H9 (cell line): Measurements from ENCODE around the gene CYB5B. TPM values are rescaled to one million over a fixed set of nuclear protein-coding genes. Genes with fewer than 3 reads are reported as not detected.

Source experiments
- DNase-seq: peaks from one replicate; pipeline ENCODE4 v3.0.0-alpha.2; 2017
- H2AFZ ChIP-seq: one replicate; pipeline ENCODE4 v1.6.1; 2013; ENCODE audit warnings: mild to moderate bottlenecking, low read length, control low read depth, moderate library complexity
- H2AK5ac ChIP-seq: 2 replicates; pipeline ENCODE4 v1.6.1; 2013; ENCODE audit warnings: low read length, control low read depth, mixed read lengths; ENCODE audit not compliant: insufficient read length
- H2BK120ac ChIP-seq: one replicate; pipeline ENCODE4 v1.6.1; 2013; ENCODE audit warnings: low read depth, mild to moderate bottlenecking, low read length, control low read depth, inconsistent platforms; ENCODE audit not compliant: poor library complexity, severe bottlenecking
- H2BK12ac ChIP-seq: 2 replicates; pipeline ENCODE4 v1.6.1; 2013; ENCODE audit warnings: low read length, control low read depth, mixed read lengths, low read depth; ENCODE audit not compliant: insufficient read length
- H2BK15ac ChIP-seq: 2 replicates; pipeline ENCODE4 v1.6.1; 2013; ENCODE audit warnings: low read depth, low read length, control low read depth
- H2BK20ac ChIP-seq: one replicate; pipeline ENCODE4 v1.6.1; 2013; ENCODE audit warnings: low read depth, mild to moderate bottlenecking, low read length, control low read depth, inconsistent platforms; ENCODE audit not compliant: poor library complexity, severe bottlenecking
- H2BK5ac ChIP-seq: 2 replicates; pipeline ENCODE4 v1.6.1; 2013; ENCODE audit warnings: low read length, control low read depth, mixed read lengths; ENCODE audit not compliant: insufficient read length
- H3K14ac ChIP-seq: 2 replicates; pipeline ENCODE4 v1.6.1; 2013; ENCODE audit warnings: low read length, control low read depth; ENCODE audit not compliant: insufficient read depth
- H3K18ac ChIP-seq: 2 replicates; pipeline ENCODE4 v1.6.1; 2013; ENCODE audit warnings: low read depth, mild to moderate bottlenecking, mixed read lengths, low read length, control low read depth; ENCODE audit not compliant: insufficient read length
- H3K23ac ChIP-seq: 2 replicates; pipeline ENCODE4 v1.6.1; 2013; ENCODE audit warnings: low read length, control low read depth, mixed read lengths, low read depth; ENCODE audit not compliant: insufficient read length
- H3K23me2 ChIP-seq: 2 replicates; pipeline ENCODE4 v1.6.1; 2013; ENCODE audit warnings: low read depth, mild to moderate bottlenecking, mixed read lengths, low read length, control low read depth; ENCODE audit not compliant: insufficient read length, poor library complexity, severe bottlenecking
- H3K27ac ChIP-seq: 2 replicates; pipeline ENCODE4 v1.5.1; 2013; ENCODE audit warnings: low read length, control low read depth, mixed read lengths, low read depth; ENCODE audit not compliant: insufficient read length
- H3K27me3 ChIP-seq: 2 replicates; pipeline ENCODE4 v1.6.1; 2013; ENCODE audit warnings: low read length, control low read depth, inconsistent platforms; ENCODE audit not compliant: insufficient read depth
- H3K4ac ChIP-seq: 2 replicates; pipeline ENCODE4 v1.6.1; 2013; ENCODE audit warnings: low read depth, mild to moderate bottlenecking, control low read depth, inconsistent platforms, low read length, moderate library complexity
- H3K4me1 ChIP-seq: 2 replicates; pipeline ENCODE4 v1.6.1; 2013; ENCODE audit warnings: low read length, control low read depth, inconsistent platforms; ENCODE audit not compliant: insufficient read depth
- H3K4me2 ChIP-seq: 2 replicates; pipeline ENCODE4 v1.6.1; 2013; ENCODE audit warnings: low read length, control low read depth, mixed read lengths; ENCODE audit not compliant: insufficient read length, insufficient read depth
- H3K56ac ChIP-seq: 2 replicates; pipeline ENCODE4 v1.6.1; 2013; ENCODE audit warnings: low read depth, mild to moderate bottlenecking, mixed read lengths, low read length, control low read depth; ENCODE audit not compliant: insufficient read length
- H3K79me1 ChIP-seq: 2 replicates; pipeline ENCODE4 v1.6.1; 2013; ENCODE audit warnings: low read depth, mild to moderate bottlenecking, moderate library complexity, low read length, control low read depth, inconsistent platforms; ENCODE audit not compliant: insufficient read depth, poor library complexity, severe bottlenecking
- H3K79me2 ChIP-seq: 2 replicates; pipeline ENCODE4 v1.6.1; 2013; ENCODE audit warnings: low read length, control low read depth, inconsistent platforms; ENCODE audit not compliant: insufficient read depth
- H3K9ac ChIP-seq: 2 replicates; pipeline ENCODE4 v1.6.1; 2013; ENCODE audit warnings: low read length, control low read depth, mixed read lengths; ENCODE audit not compliant: insufficient read length; ENCODE audit errors: extremely low read depth
- H3K9me3 ChIP-seq: one replicate; pipeline ENCODE4 v1.6.1; 2013; ENCODE audit warnings: low read depth, low read length, inconsistent platforms; ENCODE audit not compliant: control insufficient read depth
- H3T11ph ChIP-seq: one replicate; pipeline ENCODE4 v1.6.1; 2013; ENCODE audit warnings: mild to moderate bottlenecking, low read length, control low read depth, inconsistent platforms
- H4K20me1 ChIP-seq: one replicate; pipeline ENCODE4 v1.6.1; 2013; ENCODE audit not compliant: control insufficient read depth, insufficient read length, insufficient read depth
- H4K5ac ChIP-seq: 2 replicates; pipeline ENCODE4 v1.6.1; 2013; ENCODE audit warnings: low read depth, mild to moderate bottlenecking, mixed read lengths, low read length, control low read depth; ENCODE audit not compliant: insufficient read length
- H4K8ac ChIP-seq: replicated peaks from 2 replicates; pipeline ENCODE4 v1.6.1; 2013; ENCODE audit warnings: low read length, control low read depth, mixed read lengths, low read depth; ENCODE audit not compliant: insufficient read length
- H4K91ac ChIP-seq: 2 replicates; pipeline ENCODE4 v1.6.1; 2013; ENCODE audit warnings: low read depth, mild to moderate bottlenecking, moderate library complexity, mixed read lengths, low read length, control low read depth; ENCODE audit not compliant: insufficient read length
- H3K27ac Mint-ChIP-seq, 3 experiments: 2 replicates in 2 of 3; 3 replicates in 1 of 3; pipeline ENCODE4 v1.8.0; 2020 to 2021; ENCODE audit warnings: mixed read lengths in 3 of 3, mild to moderate bottlenecking in 1 of 3, moderate library complexity in 1 of 3
- H3K27me3 Mint-ChIP-seq: 2 replicates; pipeline ENCODE4 v1.8.0; 2021; ENCODE audit warnings: low read depth, mild to moderate bottlenecking, moderate library complexity, mixed read lengths
- H3K36me3 Mint-ChIP-seq, 3 experiments: 2 replicates in 2 of 3; 3 replicates in 1 of 3; pipeline ENCODE4 v1.8.0; 2020 to 2021; ENCODE audit warnings: low read depth in 3 of 3, mixed read lengths in 3 of 3; ENCODE audit not compliant: insufficient read depth in 1 of 3
- H3K4me1 Mint-ChIP-seq, 2 experiments: 2 replicates each; pipeline ENCODE4 v1.8.0; 2020; ENCODE audit warnings: mixed read lengths in 2 of 2
- H3K4me3 Mint-ChIP-seq, 2 experiments: 2 replicates in 1 of 2; 3 replicates in 1 of 2; pipeline ENCODE4 v1.8.0; 2020 to 2021; ENCODE audit warnings: mild to moderate bottlenecking in 2 of 2, mixed read lengths in 2 of 2, moderate library complexity in 1 of 2
- H3K9me3 Mint-ChIP-seq, 2 experiments: 2 replicates in 1 of 2; 3 replicates in 1 of 2; pipeline ENCODE4 v1.8.0; 2020; ENCODE audit warnings: mild to moderate bottlenecking in 2 of 2, mixed read lengths in 2 of 2, moderate library complexity in 1 of 2
- WGBS: extraction: QIAGEN DNeasy Blood & Tissue Kit; methylation state at CpG from one replicate; pipeline ENCODE4 v1.1.7; 2013; ENCODE audit warnings: missing lambda C conversion rate, low lambda C conversion rate, mixed read lengths; ENCODE audit not compliant: insufficient read length; ENCODE audit errors: extremely low coverage; 5-methylcytosine and 5-hydroxymethylcytosine counted together
- total RNA-seq: library from RNA; stranded (reverse); gene quantifications from 2 replicates; pipeline ENCODE4 v1.2.1, GENCODE V29; 2021
- TF ChIP-seq, protein P1 (sequence below): fragments of 200-600 bp; sonication (generic); conservative IDR thresholded peaks from 3 replicates; pipeline ENCODE4 v1.8.0; 2021; ENCODE audit warnings: antibody characterized with exemption, mild to moderate bottlenecking

CYB5B gene
- total RNA-seq, 1 experiment from 2014 or later = 126 TPM

DNA sequence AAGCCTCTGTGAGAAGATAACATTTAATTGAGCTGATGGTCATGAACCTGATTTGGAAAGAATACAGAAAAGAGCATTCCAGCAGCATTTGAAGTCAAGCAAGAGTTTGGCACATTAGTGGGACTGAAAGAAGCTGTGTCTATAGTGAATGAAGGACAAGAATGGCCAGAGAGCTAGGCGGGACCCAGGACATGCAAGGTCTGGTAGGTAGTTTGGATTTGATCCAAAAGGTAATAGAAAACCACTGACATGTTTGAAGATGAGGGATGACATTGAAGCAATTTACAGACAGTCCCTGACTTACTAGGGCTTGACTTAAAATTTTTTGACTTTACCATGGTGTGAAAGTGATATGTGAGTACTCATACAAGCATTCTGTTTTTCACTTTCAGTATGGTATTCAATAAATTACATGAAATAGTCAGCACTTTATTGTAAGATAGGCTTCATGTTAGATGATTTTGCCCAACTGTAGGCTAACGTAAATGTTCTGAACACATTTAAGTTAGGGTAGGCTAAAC lies 7.6 kb downstream of the CYB5B start:
- Histone ChIP-seq H3T11ph (no peak overlapping the region), H3K9ac (no peak overlapping the region), H3K56ac (no peak overlapping the region), H3K4me1 (no peaks in the 10 kb centered on the region), H3K79me2 (peaks cover 17% of the 10 kb centered on the region), H3K14ac (no peak overlapping the region), H2BK120ac (no peak overlapping the region), H3K79me1 (peaks cover 3% of the 10 kb centered on the region), H2BK5ac (no peak overlapping the region), H2BK20ac (no peak overlapping the region), H4K20me1 (no peaks in the 10 kb centered on the region), H3K27ac (no peak overlapping the region), H3K4me2 (no peak overlapping the region), H2BK15ac (no peak overlapping the region), H3K27me3 (no peaks in the 10 kb centered on the region), H3K9me3 (peaks cover 4% of the 10 kb centered on the region), H3K18ac (no peak overlapping the region), H3K23ac (no peak overlapping the region), H2AK5ac (no peak overlapping the region), H3K4ac (no peak overlapping the region), H4K8ac (no peak overlapping the region), H4K5ac (no peak overlapping the region), H2AFZ (no peak overlapping the region), H4K91ac (no peak overlapping the region), H2BK12ac (no peak overlapping the region), H3K23me2 (no peaks in the 10 kb centered on the region)
- Mint-ChIP-seq H3K9me3 (peaks cover 2 to 6% of the 10 kb centered on the region in 2 experiments; a peak in 2 of 5 replicates), H3K36me3 (peaks cover 25 to 63% (median 47%) of the 10 kb centered on the region in 3 experiments), H3K27ac (no peak overlapping the region), H3K27me3 (no peaks in the 10 kb centered on the region), H3K4me3 (no peak overlapping the region), H3K4me1 (peaks cover 0 to 3% of the 10 kb centered on the region in 2 experiments; a peak in 1 of 4 replicates)
- WGBS = no CpG with 5 or more reads among the region's 2 CpGs
- DNase-seq = no peak
- TF ChIP-seq, protein P1, sequence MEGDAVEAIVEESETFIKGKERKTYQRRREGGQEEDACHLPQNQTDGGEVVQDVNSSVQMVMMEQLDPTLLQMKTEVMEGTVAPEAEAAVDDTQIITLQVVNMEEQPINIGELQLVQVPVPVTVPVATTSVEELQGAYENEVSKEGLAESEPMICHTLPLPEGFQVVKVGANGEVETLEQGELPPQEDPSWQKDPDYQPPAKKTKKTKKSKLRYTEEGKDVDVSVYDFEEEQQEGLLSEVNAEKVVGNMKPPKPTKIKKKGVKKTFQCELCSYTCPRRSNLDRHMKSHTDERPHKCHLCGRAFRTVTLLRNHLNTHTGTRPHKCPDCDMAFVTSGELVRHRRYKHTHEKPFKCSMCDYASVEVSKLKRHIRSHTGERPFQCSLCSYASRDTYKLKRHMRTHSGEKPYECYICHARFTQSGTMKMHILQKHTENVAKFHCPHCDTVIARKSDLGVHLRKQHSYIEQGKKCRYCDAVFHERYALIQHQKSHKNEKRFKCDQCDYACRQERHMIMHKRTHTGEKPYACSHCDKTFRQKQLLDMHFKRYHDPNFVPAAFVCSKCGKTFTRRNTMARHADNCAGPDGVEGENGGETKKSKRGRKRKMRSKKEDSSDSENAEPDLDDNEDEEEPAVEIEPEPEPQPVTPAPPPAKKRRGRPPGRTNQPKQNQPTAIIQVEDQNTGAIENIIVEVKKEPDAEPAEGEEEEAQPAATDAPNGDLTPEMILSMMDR = no peak
